NCI-H82 treated with DMSO at 0.1 percent for 48 hours (cell line): ENCODE measurements around the gene PRSS27.
"Not testable (repeated sequence)": the region's sequence is repeated elsewhere in the genome, so short reads cannot be mapped to it uniquely, and the experiment has no call there.

Experiments
- DNase-seq: peaks from one replicate; lab custom pipeline; 2025; ENCODE audit not compliant: unreplicated experiment; lab: John Stamatoyannopoulos, UW

The PRSS27 gene

GRCh38 chr16:2698103-2698870 is 21.7 kb downstream of the PRSS27 start:
- no peak for DNase-seq

- no peak for DNase-seq
Measured at GRCh38 chr16:2697401-2697948, 22.5 kb downstream of the PRSS27 start.

GRCh38 chr16:2696601-2697250 is 23.3 kb downstream of the PRSS27 start:
- DNase-seq, result not testable (repeated sequence)

- DNase-seq, result no peak
Measured at GRCh38 chr16:2692948-2693651, 26.9 kb downstream of the PRSS27 start.

GRCh38 chr16:2692251-2692947 is 27.6 kb downstream of the PRSS27 start:
- no peak for DNase-seq

GRCh38 chr16:2691491-2692248 is 28.4 kb downstream of the PRSS27 start:
- DNase-seq, result no peak

GRCh38 chr16:2690852-2691251 is 29.2 kb downstream of the PRSS27 start:
- DNase-seq, result no peak

- no peak for DNase-seq
Measured at GRCh38 chr16:2689968-2690801, 29.8 kb downstream of the PRSS27 start.

- DNase-seq, result not testable (repeated sequence)
Measured at GRCh38 chr16:2689422-2689821, 30.6 kb downstream of the PRSS27 start.

- DNase-seq, result no peak
Measured at GRCh38 chr16:2687531-2688308, 32.3 kb downstream of the PRSS27 start.

- no peak for DNase-seq
Measured at GRCh38 chr16:2686912-2687507, 33.0 kb downstream of the PRSS27 start.

GRCh38 chr16:2686075-2686474 is 33.9 kb downstream of the PRSS27 start:
- not testable (repeated sequence) for DNase-seq

GRCh38 chr16:2683041-2683440 is 37.0 kb downstream of the PRSS27 start:
- DNase-seq, result not testable (repeated sequence)

- peak; percentile 84 for DNase-seq
Measured at GRCh38 chr16:2682209-2683021, 37.6 kb downstream of the PRSS27 start, which contains the start of gene KCTD5. TSS of gene KCTD5 (plus strand) at chr16:2682523. CDS start at chr16:2682549, 26 bp downstream.

GRCh38 chr16:2680360-2680759 is 39.7 kb downstream of the PRSS27 start:
- DNase-seq, result not testable (repeated sequence)

GRCh38 chr16:2679902-2680301 is 40.1 kb downstream of the PRSS27 start:
- not testable (repeated sequence) for DNase-seq
